Glutamatergic neuron (in vitro differentiated cells): ENCODE data around the gene SLC45A3. TPM values are rescaled to one million over a fixed set of nuclear protein-coding genes. Genes with fewer than 3 reads are reported as not detected.

Experiments used
- DNase-seq: peaks from one replicate; pipeline ENCODE4 v3.0.0; 2022
- H3K27ac Mint-ChIP-seq: one replicate; pipeline ENCODE4 v1.8.0; 2020; ENCODE audit warnings: mild to moderate bottlenecking, mixed read lengths, inconsistent platforms; ENCODE audit not compliant: unreplicated experiment
- H3K27me3 Mint-ChIP-seq: one replicate; pipeline ENCODE4 v1.8.0; 2020; ENCODE audit warnings: mild to moderate bottlenecking, moderate library complexity, mixed read lengths, inconsistent platforms; ENCODE audit not compliant: unreplicated experiment
- H3K36me3 Mint-ChIP-seq: one replicate; pipeline ENCODE4 v1.8.0; 2020; ENCODE audit warnings: mild to moderate bottlenecking, mixed read lengths, inconsistent platforms; ENCODE audit not compliant: unreplicated experiment
- H3K4me1 Mint-ChIP-seq: one replicate; pipeline ENCODE4 v1.8.0; 2020; ENCODE audit warnings: mild to moderate bottlenecking, low read depth, mixed read lengths, inconsistent platforms; ENCODE audit not compliant: unreplicated experiment
- H3K4me3 Mint-ChIP-seq: one replicate; pipeline ENCODE4 v1.8.0; 2020; ENCODE audit warnings: mild to moderate bottlenecking, mixed read lengths, inconsistent platforms; ENCODE audit not compliant: unreplicated experiment
- H3K9me3 Mint-ChIP-seq: one replicate; pipeline ENCODE4 v1.8.0; 2020; ENCODE audit warnings: mild to moderate bottlenecking, moderate library complexity, mixed read lengths, inconsistent platforms; ENCODE audit not compliant: unreplicated experiment
- CTCF ChIP-seq: fragments of 200-600 bp; sonication (generic); IDR thresholded peaks from one replicate; pipeline ENCODE4 v1.5.0; 2021; ENCODE audit not compliant: partially characterized antibody, unreplicated experiment
- total RNA-seq: library from RNA; stranded (reverse); fragmentation: NEBNext Ultra II Directional; extraction: Animal tissue kit (Norgen Biotek cat#: 25700); gene quantifications from one replicate; pipeline ENCODE4 v1.2.1, GENCODE V29; 2021; ENCODE audit not compliant: unreplicated experiment

SLC45A3 gene
- total RNA-seq, 1 donor from 2014 or later, result 3.7 TPM

- Mint-ChIP-seq H3K9me3 (peaks cover 6% of the 10 kb centered on the region), H3K4me1 (peaks cover 6% of the 10 kb centered on the region), H3K27ac (peak overlapping the region; percentile 96), H3K36me3 (no peaks in the 10 kb centered on the region), H3K4me3 (peak overlapping the region; percentile 100), H3K27me3 (peaks cover 8% of the 10 kb centered on the region)
- TF ChIP-seq CTCF, result no peak
- no peak for DNase-seq
Observed at GRCh38 chr1:205630651-205631009, 49.7 kb downstream of the SLC45A3 start.

- peak overlapping the region; percentile 100 for H3K4me3 Mint-ChIP-seq
- H3K36me3 Mint-ChIP-seq, result no peaks in the 10 kb centered on the region
Observed at GRCh38 chr1:205630241-205630640, 50.1 kb downstream of the SLC45A3 start.

DNA sequence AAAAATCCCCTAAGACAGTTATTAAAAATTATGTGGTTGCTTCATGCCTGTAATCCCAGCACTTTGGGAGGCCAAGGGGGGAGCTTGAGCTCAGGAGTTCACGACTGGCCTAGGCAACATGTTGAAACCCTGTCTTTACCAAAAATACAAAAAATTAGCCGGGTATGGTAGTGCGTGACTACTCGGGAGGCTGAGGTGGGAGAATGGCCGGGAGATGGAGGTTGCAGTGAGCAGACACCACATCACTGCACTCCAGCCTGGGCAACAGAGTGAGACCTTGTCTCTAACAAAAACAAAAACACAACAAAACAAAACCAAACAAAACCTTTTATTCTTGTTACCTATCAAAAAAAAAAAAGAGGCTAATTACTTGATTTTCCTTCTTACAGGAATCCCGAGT, 50.6 kb downstream of the SLC45A3 start:
- no peaks in the 10 kb centered on the region for H3K36me3 Mint-ChIP-seq
- peaks cover 8% of the 10 kb centered on the region for H3K27me3 Mint-ChIP-seq
- DNase-seq, result no peak
- peaks cover 8% of the 10 kb centered on the region for H3K4me1 Mint-ChIP-seq
- no peak overlapping the region for H3K27ac Mint-ChIP-seq
- no peak for TF ChIP-seq CTCF
- H3K9me3 Mint-ChIP-seq, result peaks cover 6% of the 10 kb centered on the region
- H3K4me3 Mint-ChIP-seq, result peak overlapping the region; percentile 20

More at GRCh38 chr1:205630241-205630640, 50.1 kb downstream of the SLC45A3 start:
- TF ChIP-seq CTCF, result no peak
- Mint-ChIP-seq H3K27me3 (peaks cover 8% of the 10 kb centered on the region), H3K9me3 (peaks cover 6% of the 10 kb centered on the region), H3K4me1 (peaks cover 6% of the 10 kb centered on the region), H3K27ac (peak overlapping the region; percentile 96)
- no peak for DNase-seq

DNA sequence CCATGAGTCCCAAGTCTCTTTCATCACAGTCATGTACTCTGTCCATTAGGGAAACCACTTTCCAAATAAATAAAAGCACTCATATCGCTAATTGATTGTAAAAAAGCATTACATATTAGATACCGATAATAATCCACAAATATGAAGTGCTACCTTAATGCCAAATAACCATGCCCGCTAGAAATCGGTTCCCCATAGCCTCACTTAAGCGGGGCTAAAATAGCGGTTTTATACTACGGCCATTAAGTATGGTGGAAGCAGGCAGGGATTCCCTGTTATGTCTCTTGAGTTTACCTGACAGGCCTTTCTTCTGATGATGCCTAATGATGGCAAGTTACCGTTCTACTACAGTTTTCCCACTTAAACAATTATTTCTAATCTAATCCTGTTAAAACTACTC, 52.4 kb downstream of the SLC45A3 start:
- Mint-ChIP-seq H3K36me3 (no peaks in the 10 kb centered on the region), H3K4me3 (no peak overlapping the region), H3K4me1 (peaks cover 8% of the 10 kb centered on the region), H3K27ac (no peak overlapping the region), H3K9me3 (peaks cover 6% of the 10 kb centered on the region), H3K27me3 (peaks cover 8% of the 10 kb centered on the region)
- TF ChIP-seq CTCF, result no peak
- no peak for DNase-seq

GRCh38 chr1:205626216-205626615, 54.1 kb downstream of the SLC45A3 start:
- no peaks in the 10 kb centered on the region for H3K36me3 Mint-ChIP-seq
- peaks cover 8% of the 10 kb centered on the region for H3K4me1 Mint-ChIP-seq
- no peak overlapping the region for H3K27ac Mint-ChIP-seq
- no peak for TF ChIP-seq CTCF
- H3K4me3 Mint-ChIP-seq, result no peak overlapping the region
- peaks cover 8% of the 10 kb centered on the region for H3K27me3 Mint-ChIP-seq
- no peak for DNase-seq
- H3K9me3 Mint-ChIP-seq, result peaks cover 6% of the 10 kb centered on the region
